Heart right ventricle (tissue), 16 donors: ENCODE results near the gene MSL3. TPM values are rescaled to one million over a fixed set of nuclear protein-coding genes. Genes with fewer than 3 reads are reported as not detected.

Experiments
- ATAC-seq, 8 donors: fragments of 200-7000 bp; cut with Tn5 transposase; one replicate each; pipeline ENCODE4 v1.9.1; 2020; ENCODE audit warnings: mild to moderate bottlenecking in 8 of 8, moderate library complexity in 8 of 8, moderate number of reproducible peaks in 1 of 8
- DNase-seq, 2 donors: peaks; one replicate each; pipeline ENCODE4 v3.0.0-alpha.2; 2020
- H3K27ac ChIP-seq, 10 donors: fragments of 200-600 bp; sonication (generic) in 2 of 10; one replicate each; pipeline versions ENCODE4 v1.5.0 to v1.8.0; 2020 to 2022; ENCODE audit warnings: mild to moderate bottlenecking in 3 of 10
- H3K27me3 ChIP-seq, 7 donors: fragments of 200-600 bp; one replicate each; pipeline ENCODE4 v1.8.0; 2021 to 2022; ENCODE audit warnings: mild to moderate bottlenecking in 2 of 7
- H3K36me3 ChIP-seq, 9 donors: fragments of 200-600 bp; sonication (generic) in 1 of 9; one replicate each; pipeline versions ENCODE4 v1.5.0 to v1.8.0; 2020 to 2022; ENCODE audit warnings: mild to moderate bottlenecking in 2 of 9
- H3K4me1 ChIP-seq, 9 donors: fragments of 200-600 bp; sonication (generic) in 1 of 9; one replicate each; pipeline versions ENCODE4 v1.5.0 to v1.8.0; 2020 to 2022; ENCODE audit warnings: mild to moderate bottlenecking in 4 of 9
- H3K4me3 ChIP-seq, 10 donors: fragments of 200-600 bp; sonication (generic) in 2 of 10; one replicate each; pipeline versions ENCODE4 v1.5.0 to v1.8.0; 2020 to 2022; ENCODE audit warnings: mild to moderate bottlenecking in 7 of 10, moderate library complexity in 2 of 10
- H3K9me3 ChIP-seq, 11 donors: fragments of 200-600 bp in 10 of 11; sonication (generic) in 2 of 11; one replicate each; pipeline versions ENCODE4 v1.5.0 to v1.8.0; 2013 to 2022; ENCODE audit warnings: mild to moderate bottlenecking in 2 of 11, control low read depth in 1 of 11, moderate library complexity in 1 of 11
- CTCF ChIP-seq, 9 donors: fragments of 200-600 bp; sonication (generic) in 2 of 9; IDR thresholded peaks; one replicate each; pipeline versions ENCODE4 v1.5.0 to v1.8.0; 2021 to 2022; ENCODE audit warnings: antibody characterized with exemption in 9 of 9, mild to moderate bottlenecking in 5 of 9, moderate library complexity in 1 of 9
- WGBS, 2 donors: extraction: QIAGEN DNeasy Blood & Tissue Kit; methylation state at CpG; one replicate each; pipeline ENCODE4 v1.1.7; 2013; ENCODE audit warnings: inconsistent platforms in 1 of 2; 5-methylcytosine and 5-hydroxymethylcytosine counted together
- intact Hi-C, 10 donors: fragments of 100-400 bp; cut with DNase I; formaldehyde crosslinking; loops; one replicate each; pipeline versions ENCODE4 v1.11.1 to v1.14.2; 2022
- polyA plus RNA-seq, 2 donors: library from polyadenylated mRNA; stranded (reverse); fragments of 200-250 nt; gene quantifications; one replicate each; pipeline ENCODE4 v1.2.3, GENCODE V29; 2013
- total RNA-seq, 10 donors: library from RNA; stranded (reverse); fragmentation: NEBNext Ultra II Directional in 3 of 10; extraction: Animal tissue kit (Norgen Biotek cat#: 25700) in 3 of 10; gene quantifications; one replicate each; pipeline versions ENCODE4 v1.2.1 to v1.2.4, GENCODE V29; 2021 to 2023
- donor health status: Arrhythmogenic right ventricular cardiomyopathy.
- donor health status: ischemic (EF 13 %, LVEDD 7.1; RV severe dilation, severe dysfunction).
- donor health status: healthy with polysubstance abuse.
- donor health status: DM: no; HTN: yes; CAD: no.
- donor health status: DM: no; HTN: no; CAD: no.
- donor health status: ischemic (EF 25% LVEDD 6.9; RV normal size, moderate dysfunction).
- donor health status: ischemic (EF 25% LVEDD 5.7; RV mildly dilated, moderate dysfunction).
- donor health status: healthy.
- donor health status: DM: yes; HTN: yes; CAD: no.
- donor health status: Ischemic cardiomyopathy.
- donor health status: ischemic (EF 35%, LVEDD 5.7; RV mildly dilated, moderate dysfunction).
- donor health status: nonischemic (EF 11% LVEDD 7.7; RV severe dilation, severe dysfunction).
- donor health status: DM: yes; HTN: yes; CAD: no.
- donor health status: PGD.
- donor health status: ischemic (EF 29% LVEDD 5.4; RV normal size, mild dysfunction).
- donor health status: nonischemic (EF 23%, LVEDD 6.1; RV moderate dilation, normal function).

The MSL3 gene
- total and polyA plus RNA-seq, 12 donors, result 7.7 to 24.1 (median 12.2) TPM

- ATAC-seq (peak in 1 of 8 donors; percentile 5), DNase-seq (no peak)
- TF ChIP-seq CTCF (IDR thresholded peaks at IDR 0.05), result no peak
- peaks cover 0 to 10% (median 0%) of the 10 kb centered on the region in 7 donors for H3K27me3 ChIP-seq
- peak overlapping the region in 9 of 10 donors; percentile 86 to 94 (median 89) for H3K27ac ChIP-seq
- H3K4me3 ChIP-seq, result peak overlapping the region; percentile 55 to 84 (median 74)
- peaks cover 0 to 36% (median 26%) of the 10 kb centered on the region in 9 donors for H3K36me3 ChIP-seq
- WGBS, 2 donors, result 0 to 1% methylated on average over 5 to 7 of the region's 7 CpGs
- peaks cover 0 to 20% (median 9%) of the 10 kb centered on the region in 9 donors for H3K4me1 ChIP-seq
- no peaks in the 10 kb centered on the region for H3K9me3 ChIP-seq
- intact Hi-C loops, result no loop called here
These were observed 1.1 kb downstream of the MSL3 start for GRCh38 chrX:11759172-11759460.

GRCh38 chrX:11759461-11760311, 1.6 kb downstream of the MSL3 start:
- intact Hi-C loops, result loop anchor here in 3 of 10 donors (10.0 kb wide), 1 partner anchor 615 kb away; no protein-coding TSS in a partner anchor
- ATAC-seq, result peak; percentile 89 to 98 (median 96)
- H3K27me3 ChIP-seq, result peaks cover 0 to 9% (median 0%) of the 10 kb centered on the region in 7 donors
- H3K4me3 ChIP-seq, result peak overlapping the region; percentile 25 to 84 (median 74)
- H3K36me3 ChIP-seq, result peaks cover 0 to 42% (median 29%) of the 10 kb centered on the region in 9 donors
- WGBS, 2 donors, result 2 to 10% methylated on average over 13 of the region's 13 CpGs
- peaks cover 0 to 20% (median 9%) of the 10 kb centered on the region in 9 donors for H3K4me1 ChIP-seq
- peak overlapping the region in 8 of 10 donors; percentile 88 to 94 (median 90) for H3K27ac ChIP-seq
- peak in 1 of 9 donors; percentile 10 for TF ChIP-seq CTCF (IDR thresholded peaks at IDR 0.05)
- no peaks in the 10 kb centered on the region for H3K9me3 ChIP-seq
- peak; percentile 50 to 90 for DNase-seq

GRCh38 chrX:11760958-11761357, 2.9 kb downstream of the MSL3 start:
- DNase-seq (no peak), ATAC-seq (no peak)
- peak overlapping the region in 3 of 10 donors; percentile 70 to 80 (median 77) for H3K4me3 ChIP-seq
- intact Hi-C loops, result loop anchor here in 3 of 10 donors (10.0 kb wide), 1 partner anchor 616 kb away; no protein-coding TSS in a partner anchor
- H3K27ac ChIP-seq, result peak overlapping the region in 2 of 10 donors; percentile 61 to 90
- peaks cover 0 to 53% (median 35%) of the 10 kb centered on the region in 9 donors for H3K36me3 ChIP-seq
- no peaks in the 10 kb centered on the region for H3K9me3 ChIP-seq
- H3K27me3 ChIP-seq, result no peaks in the 10 kb centered on the region
- peaks cover 0 to 20% (median 9%) of the 10 kb centered on the region in 9 donors for H3K4me1 ChIP-seq
- no peak for TF ChIP-seq CTCF (IDR thresholded peaks at IDR 0.05)
- 63 to 67% methylated on average over 3 of the region's 3 CpGs for WGBS, 2 donors

- no peak for ATAC-seq
- Histone ChIP-seq H3K4me3 (no peak overlapping the region), H3K9me3 (no peaks in the 10 kb centered on the region), H3K27me3 (no peaks in the 10 kb centered on the region), H3K36me3 (peaks cover 0 to 90% (median 35%) of the 10 kb centered on the region in 9 donors), H3K27ac (no peak overlapping the region), H3K4me1 (peaks cover 0 to 23% (median 4%) of the 10 kb centered on the region in 9 donors)
- TF ChIP-seq CTCF (IDR thresholded peaks at IDR 0.05), result no peak
- intact Hi-C loops, result loop anchor here in 5 of 10 donors (5.0 to 10.0 kb wide), 3 partner anchors 42 to 620 kb away; no protein-coding TSS in a partner anchor
- no peak for DNase-seq
- WGBS, 2 donors, result 82 to 84% methylated on average over 8 of the region's 8 CpGs
These were observed 6.6 kb downstream of the MSL3 start for GRCh38 chrX:11764602-11765067.
